Endothelial cell of umbilical vein (primary cell): ENCODE results near the gene FANCD2. TPM values are rescaled to one million over a fixed set of nuclear protein-coding genes. Genes with fewer than 3 reads are reported as not detected.
A peak's percentile ranks its signal among the peaks of the same experiment; 100 is the strongest.

Source experiments
- BruUV-seq: library from RNA; stranded (reverse); fragments of 400-500 nt; replicated peaks from 2 replicates; lab custom pipeline; 2021; lab: Mats Ljungman, UMichigan
- CTCF ChIA-PET: fragments of 300-600, 350-600 bp; sonication (Branson Sonifier 250); formaldehyde crosslinking; loops from one replicate; lab custom pipeline; 2021; ENCODE audit warnings: antibody characterized with exemption, inconsistent platforms; lab: Charles Lee
- POLR2A ChIA-PET: fragments of 300-600, 350-600 bp; sonication (Branson Sonifier 250); formaldehyde crosslinking; loops from one replicate; lab custom pipeline; 2021; ENCODE audit warnings: antibody characterized with exemption, inconsistent platforms; lab: Charles Lee
- DNase-seq: peaks from one replicate; pipeline ENCODE4 v3.0.0-alpha.2; 2011; ENCODE audit warnings: low read depth, low spot score
- FAIRE-seq: peaks from 2 replicates; lab custom pipeline; 2011; peaks lifted over from hg19 to GRCh38; lab: Jason Lieb, UNC
- H2AFZ ChIP-seq: 2 replicates; pipeline ENCODE4 v1.6.0; 2012; ENCODE audit warnings: low read depth, low read length, control low read depth, inconsistent platforms
- H3K27ac ChIP-seq: 2 replicates; pipeline ENCODE4 v1.5.1; 2011; ENCODE audit warnings: low read depth, mild to moderate bottlenecking, control low read depth, low read length, moderate library complexity; ENCODE audit not compliant: insufficient read depth
- H3K27me3 ChIP-seq, 2 experiments: 2 replicates each; pipeline versions ENCODE4 v1.6.0 to v1.6.1; 2011; ENCODE audit warnings: low read length in 2 of 2, mixed read lengths in 1 of 2; ENCODE audit not compliant: control insufficient read depth in 2 of 2, insufficient read depth in 2 of 2
- H3K36me3 ChIP-seq, 2 experiments: 2 replicates in 1 of 2; 3 replicates in 1 of 2; pipeline ENCODE4 v1.5.1; 2011; ENCODE audit warnings: low read length in 2 of 2, mild to moderate bottlenecking in 1 of 2, moderate library complexity in 1 of 2; ENCODE audit not compliant: control insufficient read depth in 2 of 2, insufficient read depth in 2 of 2; ENCODE audit errors: extremely low read depth in 1 of 2
- H3K4me1 ChIP-seq: 3 replicates; pipeline ENCODE4 v1.5.1; 2011; ENCODE audit warnings: mild to moderate bottlenecking, low read length; ENCODE audit not compliant: control insufficient read depth, insufficient read depth; ENCODE audit errors: extremely low read depth
- H3K4me2 ChIP-seq: 2 replicates; pipeline ENCODE4 v1.6.1; 2011; ENCODE audit warnings: low read length, control low read depth, mixed read lengths; ENCODE audit not compliant: insufficient read depth
- H3K4me3 ChIP-seq, 3 experiments: fragments of 200-600 bp in 1 of 3; sonication (generic), shearing (Covaris generic) in 1 of 3; replicated peaks in 1 of 3; 2 replicates each; pipeline ENCODE4 v1.5.1; 2011 to 2016; ENCODE audit warnings: control low read depth in 3 of 3, low read length in 3 of 3, mild to moderate bottlenecking in 2 of 3, inconsistent platforms in 1 of 3, low read depth in 1 of 3, moderate library complexity in 1 of 3; ENCODE audit not compliant: insufficient read depth in 1 of 3
- H3K79me2 ChIP-seq: 2 replicates; pipeline ENCODE4 v1.6.0; 2012; ENCODE audit warnings: low read length, inconsistent platforms; ENCODE audit not compliant: control insufficient read depth, insufficient read depth
- H3K9ac ChIP-seq: replicated peaks from 2 replicates; pipeline ENCODE3; 2011; ENCODE audit warnings: low read length, control low read depth; ENCODE audit not compliant: insufficient read depth; ENCODE audit errors: extremely low read depth
- H3K9me1 ChIP-seq: replicated peaks from 3 replicates; pipeline ENCODE4 v1.6.0; 2011; ENCODE audit warnings: mild to moderate bottlenecking, low read length; ENCODE audit not compliant: control insufficient read depth, insufficient read depth; ENCODE audit errors: extremely low read depth
- H3K9me3 ChIP-seq: replicated peaks from 2 replicates; pipeline ENCODE4 v1.5.1; 2012; ENCODE audit warnings: low read length, inconsistent platforms; ENCODE audit not compliant: control insufficient read depth, insufficient read depth
- H4K20me1 ChIP-seq: replicated peaks from 2 replicates; pipeline ENCODE3; 2011; ENCODE audit warnings: mild to moderate bottlenecking, low read length; ENCODE audit not compliant: control insufficient read depth, insufficient read depth; ENCODE audit errors: extremely low read depth
- CTCF ChIP-seq, 2 donors: IDR thresholded peaks; 1 replicate in 1 of 2; 2 replicates in 1 of 2; pipeline ENCODE4 v1.5.1; 2011; ENCODE audit warnings: low read length in 2 of 2, mild to moderate bottlenecking in 2 of 2, moderate library complexity in 2 of 2, control low read depth in 1 of 2, inconsistent platforms in 1 of 2, low read depth in 1 of 2; ENCODE audit not compliant: insufficient read depth in 1 of 2; ENCODE audit errors: extremely low read depth in 1 of 2
- EZH2 ChIP-seq: IDR thresholded peaks from 2 replicates; pipeline ENCODE4 v1.6.1; 2012; ENCODE audit warnings: borderline replicate concordance, low read depth, mild to moderate bottlenecking, moderate library complexity, low read length, inconsistent platforms; ENCODE audit not compliant: severe bottlenecking
- FOS ChIP-seq: IDR thresholded peaks from 2 replicates; pipeline ENCODE4 v1.6.1; 2011; ENCODE audit warnings: mild to moderate bottlenecking, low read length, moderate library complexity, borderline replicate concordance; ENCODE audit not compliant: insufficient read depth
- GATA2 ChIP-seq: IDR thresholded peaks from 2 replicates; pipeline ENCODE4 v1.7.0; 2011; ENCODE audit warnings: low read depth, mild to moderate bottlenecking, moderate library complexity, mixed read lengths, low read length; ENCODE audit not compliant: insufficient read length, insufficient read depth
- JUN ChIP-seq: IDR thresholded peaks from 2 replicates; pipeline ENCODE4 v1.6.1; 2011; ENCODE audit warnings: borderline replicate concordance, low read depth; ENCODE audit not compliant: insufficient read length, insufficient read depth
- MAX ChIP-seq: IDR thresholded peaks from 2 replicates; pipeline ENCODE4 v1.6.1; 2011; ENCODE audit not compliant: insufficient read depth, insufficient read length
- MYC ChIP-seq: IDR thresholded peaks from one replicate; pipeline ENCODE4 v1.6.1; 2011; ENCODE audit warnings: mild to moderate bottlenecking, low read depth, low read length
- POLR2A ChIP-seq: IDR thresholded peaks from 2 replicates; pipeline ENCODE4 v1.6.1; 2012; ENCODE audit warnings: low read depth, mild to moderate bottlenecking, control low read depth, low read length
- POLR2AphosphoS5 ChIP-seq: IDR thresholded peaks from 2 replicates; pipeline ENCODE4 v1.6.1; 2012; ENCODE audit warnings: low read depth, mild to moderate bottlenecking, control low read depth, low read length, moderate library complexity; ENCODE audit not compliant: insufficient read depth
- dilution Hi-C: fragments of 300-500 bp; cut with MboI; formaldehyde crosslinking; loops from one replicate; pipeline ENCODE4 v1.15.0; 2019; ENCODE audit warnings: low sequenced_read_pairs; ENCODE audit not compliant: extremely low pct_ligation_motif_present
- intact Hi-C: fragments of 100-400 bp; cut with micrococcal nuclease; formaldehyde crosslinking; loops from one replicate; pipeline ENCODE4 v1.10.0; 2022
- polyA plus RNA-seq, 4 experiments: library from polyadenylated mRNA; depleted of rRNA in 3 of 4; stranded (reverse) in 3 of 4; unstranded in 1 of 4; fragments of >200 nt; gene quantifications; 2 replicates each; pipeline versions ENCODE4 v1.2.1 to v1.2.3, GENCODE V29; 2011 to 2012; ENCODE audit warnings: missing spikeins in 1 of 4
- small RNA-seq: library from RNA; depleted of rRNA; stranded (forward); fragments of <200 nt; gene quantifications from one replicate; pipeline ENCODE3, GENCODE V24; 2012; ENCODE audit warnings: low replicate concordance, low read depth; ENCODE audit not compliant: insufficient read depth, insufficient read length
- total RNA-seq: library from RNA; stranded (reverse); gene quantifications from 2 replicates; pipeline ENCODE4 v1.2.3, GENCODE V29; 2021

The FANCD2 gene
- total and polyA plus RNA-seq, 2 donors (not counting 3 experiments of a cell fraction or from before 2014, with no cell fraction given), result 8.2 to 26.8 TPM

GRCh38 chr3:10150987-10151386 lies 124.8 kb downstream of the FANCD2 start:
- Histone ChIP-seq H3K4me3 (no peak overlapping the region), H3K9me3 (no peaks in the 10 kb centered on the region), H3K27ac (no peak overlapping the region), H3K4me1 (peaks cover 3% of the 10 kb centered on the region), H3K27me3 (no peaks in the 10 kb centered on the region), H4K20me1 (peaks cover 2% of the 10 kb centered on the region), H3K9ac (no peak overlapping the region), H3K4me2 (no peak overlapping the region), H3K9me1 (no peaks in the 10 kb centered on the region), H3K79me2 (peaks cover 11% of the 10 kb centered on the region), H3K36me3 (peaks cover 12 to 13% of the 10 kb centered on the region in 2 experiments), H2AFZ (no peak overlapping the region)
- no peak for DNase-seq
- TF ChIP-seq EZH2 (no peak), POLR2AphosphoS5 (no peak), JUN (no peak), MYC (no peak), GATA2 (no peak), FOS (no peak), POLR2A (no peak), CTCF (IDR thresholded peaks at IDR 0.05; ENCODE audit: extremely low read depth in 1 of 2, insufficient read depth in 1 of 2, low read depth in 1 of 2, low read length in 2 of 2) (no peak), MAX (no peak)
- POLR2A ChIA-PET, result no interaction called here
- intact Hi-C loops, result no loop called here
- dilution Hi-C loops, result no loop called here
- BruUV-seq, result TSS peak; percentile 7
- CTCF ChIA-PET, result interaction anchor here (0.9 kb wide), 1 partner anchor 76 kb away, joined by 3 read pairs; no protein-coding TSS in a partner anchor
- FAIRE-seq, result no peak

Small RNA genes within 50 kb of the gene (small RNA-seq; reads per million reads assigned to genes)
- gene CYCSP10, result not detected
- gene RNU6-670P, result not detected

Other genes with a start within 250 kb of the FANCD2 start
- gene TADA3, start 234.0 kb upstream of the FANCD2 start, total RNA-seq, result 31.0 and 31.3 TPM in 2 replicates
- gene TADA3, start 234.0 kb upstream of the FANCD2 start, polyA plus RNA-seq, result 27.8 and 29.6 TPM in 2 replicates
- gene ARPC4, start 233.4 kb upstream of the FANCD2 start, total RNA-seq, result 197 TPM in 2 replicates
- 181 and 217 TPM in 2 replicates for gene ARPC4, start 233.4 kb upstream of the FANCD2 start, polyA plus RNA-seq
- gene TTLL3, start 216.2 kb upstream of the FANCD2 start, total RNA-seq, result 41.8 and 43.5 TPM in 2 replicates
- 63.7 and 65.2 TPM in 2 replicates for gene TTLL3, start 216.2 kb upstream of the FANCD2 start, polyA plus RNA-seq
- gene RPUSD3, start 182.4 kb upstream of the FANCD2 start, total RNA-seq, result 34.8 and 38.9 TPM in 2 replicates
- gene RPUSD3, start 182.4 kb upstream of the FANCD2 start, polyA plus RNA-seq, result 56.6 and 63.2 TPM in 2 replicates
- not detected in 2 replicates for gene CIDEC, start 146.2 kb upstream of the FANCD2 start, total RNA-seq
- gene CIDEC, start 146.2 kb upstream of the FANCD2 start, polyA plus RNA-seq, result 0.14 TPM in 1 of 2 replicates, not detected in the other
- 29.6 and 31.4 TPM in 2 replicates for gene JAGN1, start 135.8 kb upstream of the FANCD2 start, total RNA-seq
- 46.5 and 50.1 TPM in 2 replicates for gene JAGN1, start 135.8 kb upstream of the FANCD2 start, polyA plus RNA-seq
- gene IL17RE, start 123.6 kb upstream of the FANCD2 start, total RNA-seq, result 1.2 and 1.5 TPM in 2 replicates
- gene IL17RE, start 123.6 kb upstream of the FANCD2 start, polyA plus RNA-seq, result 1.3 and 1.6 TPM in 2 replicates
- 16.7 and 19.9 TPM in 2 replicates for gene IL17RC, start 109.3 kb upstream of the FANCD2 start, total RNA-seq
- 18.7 and 22.3 TPM in 2 replicates for gene IL17RC, start 109.3 kb upstream of the FANCD2 start, polyA plus RNA-seq
- gene CRELD1, start 92.6 kb upstream of the FANCD2 start, total RNA-seq, result 21.6 and 27.3 TPM in 2 replicates
- 41.2 and 43.9 TPM in 2 replicates for gene CRELD1, start 92.6 kb upstream of the FANCD2 start, polyA plus RNA-seq
- 1.5 and 2.5 TPM in 2 replicates for gene PRRT3, start 74.0 kb upstream of the FANCD2 start, total RNA-seq
- 1.5 and 2.0 TPM in 2 replicates for gene PRRT3, start 74.0 kb upstream of the FANCD2 start, polyA plus RNA-seq
- 63.7 and 69.9 TPM in 2 replicates for gene EMC3, start 39.6 kb upstream of the FANCD2 start, total RNA-seq
- gene EMC3, start 39.6 kb upstream of the FANCD2 start, polyA plus RNA-seq, result 124 and 129 TPM in 2 replicates
- not detected in 2 replicates for gene FANCD2OS, start 81.8 kb downstream of the FANCD2 start, total RNA-seq
- gene FANCD2OS, start 81.8 kb downstream of the FANCD2 start, polyA plus RNA-seq, result not detected in 2 replicates
- gene BRK1, start 89.2 kb downstream of the FANCD2 start, total RNA-seq, result 123 and 133 TPM in 2 replicates
- gene BRK1, start 89.2 kb downstream of the FANCD2 start, polyA plus RNA-seq, result 144 and 163 TPM in 2 replicates
- 39.2 and 41.0 TPM in 2 replicates for gene VHL, start 115.3 kb downstream of the FANCD2 start, total RNA-seq
- gene VHL, start 115.3 kb downstream of the FANCD2 start, polyA plus RNA-seq, result 8.5 and 10.4 TPM in 2 replicates
- 10.0 and 11.1 TPM in 2 replicates for gene IRAK2, start 138.5 kb downstream of the FANCD2 start, total RNA-seq
- 7.3 and 7.9 TPM in 2 replicates for gene IRAK2, start 138.5 kb downstream of the FANCD2 start, polyA plus RNA-seq
- 26.8 and 31.7 TPM in 2 replicates for gene TATDN2, start 222.0 kb downstream of the FANCD2 start, total RNA-seq
- gene TATDN2, start 222.0 kb downstream of the FANCD2 start, polyA plus RNA-seq, result 10.6 and 10.7 TPM in 2 replicates